GM18511 (cell line): ENCODE data around the gene CNTLN.
"Not testable (repeated sequence)": the region's sequence is repeated elsewhere in the genome, so short reads cannot be mapped to it uniquely, and the experiment has no call there.

ENCODE experiments used
- ATAC-seq: cut with Tn5 transposase; IDR thresholded peaks from one replicate; pipeline ENCODE4 v1.9.1; 2021; ENCODE audit warnings: mild to moderate bottlenecking, moderate library complexity; ENCODE audit not compliant: unreplicated experiment

CNTLN gene

DNA sequence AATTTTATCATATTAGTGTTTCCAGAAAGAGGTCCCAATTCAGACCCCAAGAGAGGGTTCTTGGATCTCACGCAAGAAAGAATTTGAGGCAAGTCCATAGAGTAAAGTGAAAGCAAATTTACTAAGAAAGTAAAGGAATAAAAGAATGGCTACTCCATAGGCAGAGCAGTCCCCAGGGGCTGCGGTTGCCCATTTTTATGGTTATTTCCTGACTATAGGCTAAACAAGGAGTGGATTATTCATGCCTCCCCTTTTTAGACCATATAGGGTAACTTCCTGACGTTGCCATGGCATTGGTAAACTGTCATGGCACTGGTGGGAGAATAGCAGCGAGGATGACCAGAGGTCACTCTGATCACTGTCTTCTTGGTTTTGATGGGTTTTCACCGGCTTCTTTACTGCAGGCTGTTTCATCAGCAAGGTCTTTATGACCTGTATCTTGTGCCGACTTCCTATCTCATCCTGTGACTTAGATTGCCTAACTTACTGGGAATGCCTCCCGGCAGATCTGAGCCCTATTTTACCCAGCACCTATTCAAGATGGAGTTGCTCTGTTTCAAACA lies 262.4 kb downstream of the CNTLN start:
- not testable (repeated sequence) for ATAC-seq

DNA sequence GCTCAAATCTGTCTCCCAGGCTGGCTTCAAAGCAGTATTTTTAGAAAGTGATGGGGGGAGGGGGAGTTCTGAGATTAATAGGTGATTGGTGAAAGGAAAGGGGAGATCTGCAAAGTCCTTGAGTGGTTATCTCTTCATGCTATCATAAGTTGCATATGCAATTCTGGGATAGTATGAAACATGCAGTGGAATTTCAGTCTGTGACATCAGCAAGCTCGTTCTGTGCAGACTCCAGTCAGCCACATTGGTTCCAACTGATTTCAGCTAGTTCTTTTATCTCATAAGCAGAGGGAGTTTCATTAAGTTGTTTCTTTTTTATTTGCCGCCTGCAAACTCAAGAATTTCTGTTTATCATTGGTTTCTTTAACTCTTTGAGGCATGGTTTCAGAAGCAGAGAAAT lies 263.5 kb downstream of the CNTLN start:
- no peak for ATAC-seq

DNA sequence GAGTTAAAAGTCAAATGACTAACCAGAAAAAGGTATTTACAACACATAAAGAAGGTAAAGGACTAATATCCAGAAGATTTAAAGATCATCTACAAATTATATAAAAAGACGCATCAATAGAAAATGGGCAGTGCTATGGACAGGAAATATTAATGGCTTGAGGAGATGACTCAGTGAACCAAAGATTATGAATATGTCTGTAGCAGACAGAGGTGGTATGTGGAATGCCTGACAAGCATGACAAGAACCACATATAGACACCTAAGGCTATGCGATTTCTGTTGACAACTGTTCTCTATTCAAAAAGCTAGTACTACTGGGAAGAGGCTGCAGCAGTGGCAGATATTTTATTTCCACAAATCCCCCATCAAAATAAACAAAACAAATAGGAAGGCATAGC lies 267.0 kb downstream of the CNTLN start:
- no peak for ATAC-seq

DNA sequence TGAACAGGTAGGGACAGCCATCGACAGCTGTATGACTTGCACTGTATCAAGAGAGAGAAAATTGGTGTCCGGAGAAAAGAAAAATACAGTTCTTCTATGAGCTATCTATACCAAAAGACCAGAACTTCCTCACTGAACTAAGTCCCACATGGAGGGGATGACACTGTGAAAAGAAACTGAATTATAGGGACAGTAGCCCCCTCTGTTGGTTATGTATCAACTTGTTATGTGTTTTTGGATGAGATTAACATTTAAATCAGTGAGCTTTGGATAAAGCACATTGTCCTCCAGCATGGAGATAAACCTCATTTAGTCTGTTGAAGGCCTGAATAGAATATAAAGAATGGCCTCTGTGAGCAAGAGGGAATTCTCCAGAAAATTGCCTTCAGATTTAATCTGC lies 267.5 kb downstream of the CNTLN start:
- ATAC-seq: no peak

DNA sequence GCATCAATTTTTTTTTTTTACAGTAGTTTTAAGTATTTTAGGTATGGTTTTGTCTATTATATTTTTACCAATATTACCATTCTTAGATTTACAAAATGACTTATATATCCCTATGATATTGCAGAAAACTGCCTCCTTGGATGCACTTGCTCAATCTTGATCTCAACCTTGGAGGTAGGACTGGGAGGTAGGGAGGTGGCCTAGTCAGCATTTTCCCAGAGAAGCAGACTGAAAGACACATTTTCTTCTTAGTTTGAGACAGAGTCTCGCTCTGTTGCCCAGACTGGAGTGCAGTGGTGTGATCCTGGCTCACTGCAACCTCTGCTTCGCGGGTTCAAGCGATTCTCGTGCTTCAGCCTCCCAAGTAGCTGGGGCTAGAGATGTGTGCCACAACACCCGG lies 268.7 kb downstream of the CNTLN start:
- no peak for ATAC-seq

DNA sequence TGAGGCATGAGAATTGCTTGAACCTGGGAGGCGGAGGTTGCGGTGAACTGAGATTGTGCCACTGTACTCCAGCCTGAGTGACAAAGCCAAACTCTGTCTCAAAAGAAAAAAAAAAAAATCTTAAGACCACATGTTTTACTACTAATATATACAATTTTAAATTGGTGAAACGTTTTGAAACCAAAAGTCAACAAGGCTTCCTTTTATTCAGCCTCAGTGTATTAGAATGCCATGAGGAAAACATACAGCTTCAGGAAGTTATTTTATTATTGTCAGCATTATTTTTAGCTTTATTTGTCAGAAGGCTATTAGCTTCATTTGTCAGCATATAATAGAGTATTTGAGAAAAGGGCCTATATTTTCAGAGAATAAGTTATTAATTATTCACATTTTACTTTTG lies 280.1 kb downstream of the CNTLN start:
- no peak for ATAC-seq

DNA sequence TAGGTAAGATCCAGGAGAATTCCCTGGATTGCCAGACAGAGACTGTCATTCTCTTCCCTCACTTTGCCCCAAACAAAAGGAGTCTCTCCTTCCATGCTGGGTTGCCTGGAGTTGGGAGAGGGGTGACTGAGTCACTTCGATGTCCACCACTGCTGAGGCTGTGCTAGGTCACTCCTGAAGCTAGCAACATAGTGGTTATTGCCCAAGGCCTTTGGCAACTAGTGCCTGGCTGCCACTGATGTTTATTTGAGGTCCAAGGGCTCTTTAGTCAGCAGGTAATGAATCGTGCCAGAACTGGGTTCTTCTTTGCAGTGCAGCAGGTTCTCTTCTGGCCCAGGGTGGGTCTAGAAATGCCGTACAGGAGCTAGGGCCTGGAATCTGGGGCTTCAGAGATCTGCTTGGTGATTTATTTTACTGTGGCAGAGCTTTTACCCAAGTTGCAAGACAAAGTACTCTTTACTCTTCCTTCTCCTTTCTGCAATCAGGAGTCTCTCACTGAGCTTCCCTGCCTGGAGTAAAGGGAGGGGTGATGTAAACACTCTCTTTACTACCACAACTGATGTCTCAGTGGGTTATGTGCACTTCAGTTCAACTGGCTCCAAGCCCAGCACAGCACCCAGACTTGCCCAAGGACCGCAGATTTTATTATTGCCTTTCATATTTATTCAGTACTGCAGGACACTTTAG lies 288.3 kb downstream of the CNTLN start:
- no peak for ATAC-seq

DNA sequence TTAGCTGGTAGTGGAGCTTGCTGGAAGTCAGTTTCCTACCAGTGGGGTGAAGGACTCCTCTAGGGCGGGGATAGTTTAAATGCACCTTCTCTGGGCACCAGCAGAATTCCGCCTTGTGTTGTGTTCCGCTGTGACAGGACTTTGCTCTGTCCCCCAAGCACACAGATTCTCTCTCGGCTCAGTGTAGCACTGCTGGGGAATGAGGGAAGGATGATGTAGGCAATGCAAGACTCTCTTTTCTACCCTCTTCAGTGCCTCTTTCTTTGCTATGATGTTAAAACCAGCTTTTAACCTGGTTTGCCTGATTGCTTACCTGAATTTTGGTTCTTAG lies 288.8 kb downstream of the CNTLN start:
- no peak for ATAC-seq

DNA sequence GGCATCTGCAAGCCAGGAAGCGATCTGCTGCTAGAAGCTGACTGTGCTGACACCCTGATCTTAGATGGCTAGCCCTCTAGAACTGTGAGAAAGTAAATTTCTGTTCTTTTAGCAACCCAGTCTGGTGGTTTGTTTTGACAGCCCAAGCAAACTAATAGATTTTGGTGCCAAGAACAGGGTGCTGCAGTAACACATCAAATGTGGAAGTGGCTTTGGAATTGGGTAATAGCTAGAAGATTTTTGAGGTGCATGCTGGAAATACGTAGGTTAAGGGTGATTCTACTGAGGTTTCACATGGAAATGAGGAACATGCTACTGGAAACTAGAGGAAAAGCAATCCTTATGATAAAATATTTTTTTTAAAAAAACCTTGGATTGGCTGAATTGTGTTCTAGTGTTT lies 290.5 kb downstream of the CNTLN start:
- no peak for ATAC-seq

DNA sequence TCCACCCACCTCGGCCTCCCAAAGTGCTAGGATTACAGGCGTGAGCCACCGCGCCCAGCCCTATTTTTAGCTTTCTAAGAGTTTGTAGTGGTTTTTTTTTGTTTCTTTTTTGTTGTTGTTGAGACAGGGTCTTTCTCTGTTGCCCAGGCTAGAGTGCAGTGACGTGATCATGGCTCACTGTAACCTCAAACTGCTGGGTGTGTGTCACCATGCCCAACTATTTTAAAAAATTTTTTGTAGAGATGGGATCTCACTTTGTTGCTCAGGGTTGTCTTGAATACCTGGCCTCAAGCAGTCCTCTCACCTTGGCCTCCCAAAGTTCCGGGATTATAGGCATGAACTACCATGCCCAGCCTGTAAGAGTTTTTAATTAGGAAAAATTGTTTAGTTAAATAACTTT lies 298.7 kb downstream of the CNTLN start:
- ATAC-seq: no peak

DNA sequence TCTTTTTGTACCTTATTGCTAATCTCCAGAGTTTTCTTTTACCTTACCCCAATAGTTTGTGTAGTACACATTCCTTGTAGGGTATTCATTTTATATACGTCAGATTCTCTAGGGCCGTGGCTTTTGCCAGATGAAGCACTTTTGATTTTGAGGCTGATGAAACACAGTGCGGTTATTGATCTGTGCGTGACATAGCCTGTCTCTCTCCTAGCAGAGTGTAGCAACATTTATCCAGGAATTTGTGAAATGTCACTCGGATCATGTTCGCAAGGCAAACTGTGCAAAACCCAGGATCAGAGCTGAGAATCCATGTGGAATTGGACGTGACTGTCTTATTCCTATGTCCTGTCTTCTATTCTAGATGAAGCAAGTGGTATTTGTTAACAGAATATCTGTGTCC lies 302.0 kb downstream of the CNTLN start:
- ATAC-seq: no peak

DNA sequence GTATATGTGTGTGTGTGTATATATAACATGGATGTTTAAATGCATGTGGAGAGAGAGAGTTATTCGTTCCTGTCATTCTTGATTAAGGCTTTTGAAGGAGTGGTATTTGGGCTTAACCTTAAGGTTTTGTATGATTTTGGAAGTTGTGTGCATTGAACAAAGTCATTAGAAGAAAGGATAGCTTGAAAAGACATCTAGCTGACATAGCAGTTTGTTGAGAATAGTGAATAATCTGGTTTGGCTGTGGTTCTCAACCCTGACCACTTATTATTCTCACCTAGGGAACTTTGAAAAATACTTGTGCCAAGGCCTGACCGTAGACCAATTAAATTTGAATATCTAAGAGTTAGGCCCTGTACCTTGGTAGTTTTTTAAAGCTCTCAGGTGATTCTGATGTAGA lies 303.0 kb downstream of the CNTLN start:
- no peak for ATAC-seq

DNA sequence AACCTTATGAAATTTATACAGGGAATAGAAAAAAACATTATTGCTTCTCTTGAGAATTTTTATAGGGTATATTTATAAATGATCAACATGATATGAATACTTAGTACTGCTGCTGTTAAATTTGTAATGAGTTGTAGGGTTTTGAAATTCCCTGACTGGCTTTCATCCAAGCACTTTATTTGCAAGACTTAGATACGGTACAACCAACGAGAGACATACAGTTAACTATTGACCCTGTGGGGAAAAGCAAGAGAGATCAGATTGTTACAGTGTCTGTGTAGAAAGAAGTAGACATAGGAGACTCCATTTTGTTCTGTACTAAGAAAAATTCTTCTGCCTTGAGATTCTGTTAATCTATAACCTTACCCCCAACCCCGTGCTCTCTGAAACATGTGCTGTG lies 310.3 kb downstream of the CNTLN start:
- ATAC-seq: not testable (repeated sequence)

DNA sequence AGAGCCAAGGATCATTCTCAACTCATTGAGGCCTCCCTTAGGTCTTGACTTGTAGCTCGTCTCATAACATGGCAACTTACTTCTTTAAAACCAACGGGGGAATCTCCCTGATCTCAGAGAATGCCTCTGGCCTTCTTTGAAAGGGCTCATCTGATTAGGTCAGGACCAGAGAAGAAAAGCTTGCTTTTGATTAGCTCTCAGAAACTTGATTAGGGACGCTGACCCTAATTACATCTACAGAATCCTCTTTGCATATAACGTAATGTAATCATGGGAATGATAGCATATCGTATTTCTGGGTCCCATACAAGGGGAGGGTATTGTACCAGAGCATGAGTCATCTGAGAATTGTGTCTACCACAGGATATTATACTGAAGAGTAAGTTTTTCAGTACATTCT lies 318.9 kb downstream of the CNTLN start:
- ATAC-seq: no peak

DNA sequence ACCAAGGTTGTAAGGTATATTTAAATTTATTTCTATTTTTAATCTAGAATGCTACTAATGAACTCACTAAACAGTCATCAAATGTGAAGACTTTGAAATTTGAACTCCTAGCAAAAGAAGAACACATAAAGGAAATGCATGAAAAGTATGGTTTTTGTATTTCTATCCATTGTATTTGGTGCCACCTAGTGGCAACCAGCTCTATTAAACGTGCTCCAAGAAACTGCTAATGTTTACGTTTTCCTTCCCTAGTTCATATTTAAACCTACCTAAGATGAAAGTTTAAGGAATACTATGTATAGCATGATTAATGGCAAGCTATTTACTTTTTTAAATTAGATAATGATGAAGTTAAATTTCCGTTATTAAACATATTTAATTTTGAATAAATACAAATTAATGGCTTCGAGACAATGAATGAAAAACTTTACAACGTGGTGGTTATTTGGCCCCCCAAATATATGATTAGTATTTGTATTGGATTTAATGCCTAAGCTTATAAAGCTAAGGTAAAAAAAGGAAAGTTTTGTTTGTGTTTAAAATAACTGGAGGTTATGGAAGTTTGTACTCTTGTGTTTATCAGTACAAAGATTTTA lies 328.1 kb downstream of the CNTLN start:
- ATAC-seq: peak; percentile 71

DNA sequence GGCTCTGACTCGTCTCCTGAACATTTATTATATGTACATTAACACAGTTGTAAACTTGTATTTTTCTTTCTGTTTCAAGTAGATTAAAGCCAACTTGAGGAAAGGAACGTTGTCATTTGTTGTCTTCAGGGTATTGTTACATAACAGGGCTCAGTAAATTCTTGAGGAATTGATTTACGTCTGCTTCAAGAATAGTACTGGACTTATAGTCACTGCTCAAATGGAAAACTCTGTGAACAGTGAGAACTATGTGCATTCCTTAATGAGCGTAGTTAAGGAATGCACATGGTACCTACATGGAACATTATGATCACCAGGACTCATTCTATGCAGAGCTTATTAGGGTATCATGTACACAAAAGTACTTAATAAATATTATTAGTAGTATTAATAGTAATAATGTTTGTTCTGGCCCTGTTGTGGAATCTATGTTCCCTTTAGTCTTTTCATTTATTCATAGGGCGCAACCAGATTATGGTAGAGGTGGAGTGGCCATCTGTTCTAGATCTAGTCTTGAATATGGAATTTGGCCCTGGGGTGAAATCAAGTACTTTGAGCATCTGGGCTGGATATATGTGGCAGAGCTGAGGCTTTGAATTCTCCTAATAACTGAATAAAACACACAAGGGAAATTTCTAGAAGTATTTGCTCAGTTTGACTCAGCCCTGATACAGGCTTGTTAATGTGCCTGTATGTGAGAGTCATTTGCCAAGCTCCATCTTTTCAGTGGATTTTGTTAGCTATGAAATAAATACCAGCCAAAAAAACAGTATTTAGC lies 335.4 kb downstream of the CNTLN start:
- no peak for ATAC-seq

DNA sequence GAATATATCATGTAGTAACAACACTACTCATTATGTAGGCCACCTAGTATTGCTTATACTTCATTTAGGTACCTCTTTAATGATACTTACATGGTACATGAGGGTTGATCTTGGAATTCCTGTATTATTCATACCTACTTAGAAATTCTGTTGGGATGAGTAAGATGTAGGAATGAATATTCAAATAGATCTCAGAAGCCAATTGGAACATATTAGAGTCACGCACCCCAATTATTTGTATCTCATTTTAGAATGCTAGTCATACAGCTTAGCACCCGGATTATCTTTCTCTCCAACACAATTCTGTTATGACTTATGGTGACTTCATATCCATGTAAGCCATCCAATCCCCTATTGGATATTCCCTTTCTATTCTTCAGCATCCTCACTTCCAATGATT lies 337.3 kb downstream of the CNTLN start:
- ATAC-seq: no peak

DNA sequence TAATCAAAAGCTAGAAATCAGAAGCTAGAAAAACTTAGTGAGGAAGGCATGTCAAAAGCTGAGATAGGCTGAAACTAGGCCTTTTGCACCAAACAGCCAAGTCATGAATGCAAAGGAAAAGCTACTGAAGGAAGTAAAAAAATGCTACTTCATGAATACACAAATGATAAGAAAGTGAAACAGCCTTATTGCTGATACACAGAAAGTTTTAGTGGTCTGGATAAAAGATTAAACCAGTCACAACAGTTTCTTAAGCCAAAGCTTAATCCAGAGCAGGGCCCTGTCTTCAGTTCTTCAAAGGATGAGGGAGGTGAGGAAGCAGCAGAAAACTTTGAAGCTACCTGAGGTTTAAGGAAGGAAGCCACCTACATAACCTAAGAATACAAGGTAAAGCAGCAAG lies 341.6 kb downstream of the CNTLN start:
- peak; percentile 76 for ATAC-seq

DNA sequence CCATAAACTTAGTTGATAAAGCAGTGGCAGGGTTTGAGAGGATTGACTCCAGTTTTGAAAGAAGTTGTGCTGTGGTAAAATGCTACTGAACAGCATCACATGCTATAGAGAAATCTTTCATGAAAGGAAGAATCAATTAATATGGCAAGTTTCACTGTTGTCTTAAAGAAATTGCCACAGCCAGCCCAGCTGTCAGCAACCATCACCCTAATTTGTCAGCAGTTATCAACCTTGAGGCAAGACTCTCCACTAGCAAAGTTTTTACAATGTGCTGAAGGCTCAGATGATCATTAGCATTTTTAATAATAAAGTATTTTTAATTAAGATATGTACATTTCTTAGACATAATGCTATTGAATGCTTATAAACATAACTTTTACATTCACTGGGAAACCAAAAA lies 343.0 kb downstream of the CNTLN start:
- ATAC-seq: no peak

DNA sequence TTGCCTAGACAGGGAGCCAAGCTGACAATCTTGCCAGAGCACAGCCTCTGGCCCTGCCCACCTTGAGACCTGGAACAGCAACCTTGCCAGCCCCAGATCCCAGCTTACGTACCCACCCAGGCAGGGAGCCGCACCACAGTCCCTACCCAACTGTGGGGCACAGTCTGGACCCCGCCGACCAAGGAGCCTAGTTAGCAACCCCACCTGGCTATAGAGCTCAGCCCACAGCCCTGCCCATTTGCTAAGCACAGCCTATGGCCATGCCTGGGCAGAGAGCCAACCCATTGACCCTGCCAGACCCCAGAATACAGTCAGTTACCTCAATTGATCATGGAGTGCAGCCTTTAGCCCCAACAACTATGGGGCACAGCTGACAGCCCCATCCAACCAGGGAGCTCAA lies 346.1 kb downstream of the CNTLN start:
- no peak for ATAC-seq

DNA sequence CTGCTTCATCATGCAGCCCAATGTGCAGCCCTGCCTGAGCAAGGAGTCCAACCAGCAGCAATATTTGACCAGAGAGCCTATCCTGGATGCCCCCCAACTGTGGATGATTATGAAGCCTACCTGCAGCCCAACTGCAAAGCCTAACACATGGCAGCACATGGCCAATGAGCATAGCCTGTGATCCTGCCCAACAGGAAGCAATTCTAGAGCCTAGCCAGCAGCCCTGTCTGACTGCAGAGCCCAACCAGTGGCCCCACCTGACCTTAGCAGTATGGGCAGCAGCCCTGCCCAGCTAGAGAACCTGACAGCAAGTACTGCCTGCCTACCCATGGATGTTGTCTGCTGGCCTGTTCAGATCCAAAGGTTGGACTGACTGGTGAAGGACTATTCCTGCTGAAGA lies 346.7 kb downstream of the CNTLN start:
- no peak for ATAC-seq

DNA sequence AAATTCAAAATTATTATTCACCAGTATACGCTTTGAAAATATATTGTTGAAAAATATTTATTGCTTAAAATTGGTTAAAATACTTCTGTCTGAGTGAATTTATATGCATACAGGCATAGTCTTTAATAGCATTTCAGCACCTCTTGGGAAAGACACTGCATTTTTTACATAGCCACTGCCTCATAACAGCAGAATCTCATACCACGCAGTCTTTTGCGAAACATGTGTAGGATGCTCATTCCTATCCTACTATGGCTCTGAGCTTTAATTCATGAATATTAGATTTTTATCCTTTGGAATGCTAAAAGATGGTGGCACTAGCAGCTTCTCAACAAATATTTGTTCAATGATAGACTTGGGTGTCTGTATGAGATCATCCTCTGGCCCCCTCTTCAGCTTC lies 350.1 kb downstream of the CNTLN start:
- ATAC-seq: no peak
